GM19468 (cell line): ENCODE measurements around the gene KLHL25.

ENCODE experiments used
- ATAC-seq: cut with Tn5 transposase; IDR thresholded peaks from one replicate; pipeline ENCODE4 v1.9.1; 2021; ENCODE audit warnings: mild to moderate bottlenecking, moderate library complexity, moderate number of reproducible peaks; ENCODE audit not compliant: unreplicated experiment; ENCODE audit errors: extremely low read depth

KLHL25 gene

DNA sequence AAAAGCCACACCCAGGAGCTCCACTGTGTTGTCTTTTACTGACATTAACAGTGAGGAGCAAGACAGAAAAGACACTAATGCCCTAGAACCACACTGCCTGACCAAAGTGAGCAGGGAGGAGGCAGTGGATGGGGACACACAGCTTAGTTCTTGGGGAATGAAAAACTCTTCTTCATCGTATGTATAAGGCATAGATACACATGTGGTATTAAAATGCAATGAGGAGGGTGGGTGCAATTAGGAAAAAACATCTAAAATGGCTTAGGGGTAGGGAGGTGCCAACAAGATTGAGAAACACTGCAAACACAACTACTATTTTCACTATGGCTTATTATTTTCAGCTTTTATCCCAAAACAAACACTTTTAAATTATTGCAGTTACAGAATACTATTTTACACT lies 15.5 kb downstream of the KLHL25 start:
- ATAC-seq, result no peak

DNA sequence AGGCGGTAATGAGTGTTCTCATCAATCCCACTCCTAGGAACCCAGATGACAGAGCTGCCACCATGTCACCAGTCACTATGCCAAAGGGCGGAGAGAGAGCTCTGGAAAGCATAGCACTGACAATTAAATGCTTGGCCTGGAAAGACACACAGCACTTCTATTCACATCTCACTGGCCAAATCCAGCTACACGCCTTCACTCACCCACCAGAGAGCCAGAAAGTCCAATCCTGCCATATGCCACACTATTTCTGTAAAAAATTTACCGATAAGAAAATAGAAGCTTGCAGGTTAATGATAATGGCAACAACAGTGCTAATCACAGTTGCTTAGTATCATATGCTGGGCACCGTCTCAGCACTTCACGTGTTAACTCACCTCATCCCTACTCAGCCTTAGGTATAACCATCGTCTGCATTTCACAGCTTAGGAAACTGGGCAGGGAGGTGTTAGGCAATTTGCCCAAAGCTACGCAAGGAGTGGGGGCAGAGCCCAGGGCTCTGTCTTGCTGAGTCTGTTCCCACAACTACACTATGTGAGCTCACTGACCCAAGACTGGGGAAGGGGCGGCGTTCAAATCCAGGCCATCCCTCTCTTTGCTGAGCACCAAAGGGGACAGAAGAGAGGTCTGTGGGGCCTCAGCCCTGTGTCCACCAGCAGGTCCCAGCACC lies 16.5 kb downstream of the KLHL25 start:
- ATAC-seq, result no peak

DNA sequence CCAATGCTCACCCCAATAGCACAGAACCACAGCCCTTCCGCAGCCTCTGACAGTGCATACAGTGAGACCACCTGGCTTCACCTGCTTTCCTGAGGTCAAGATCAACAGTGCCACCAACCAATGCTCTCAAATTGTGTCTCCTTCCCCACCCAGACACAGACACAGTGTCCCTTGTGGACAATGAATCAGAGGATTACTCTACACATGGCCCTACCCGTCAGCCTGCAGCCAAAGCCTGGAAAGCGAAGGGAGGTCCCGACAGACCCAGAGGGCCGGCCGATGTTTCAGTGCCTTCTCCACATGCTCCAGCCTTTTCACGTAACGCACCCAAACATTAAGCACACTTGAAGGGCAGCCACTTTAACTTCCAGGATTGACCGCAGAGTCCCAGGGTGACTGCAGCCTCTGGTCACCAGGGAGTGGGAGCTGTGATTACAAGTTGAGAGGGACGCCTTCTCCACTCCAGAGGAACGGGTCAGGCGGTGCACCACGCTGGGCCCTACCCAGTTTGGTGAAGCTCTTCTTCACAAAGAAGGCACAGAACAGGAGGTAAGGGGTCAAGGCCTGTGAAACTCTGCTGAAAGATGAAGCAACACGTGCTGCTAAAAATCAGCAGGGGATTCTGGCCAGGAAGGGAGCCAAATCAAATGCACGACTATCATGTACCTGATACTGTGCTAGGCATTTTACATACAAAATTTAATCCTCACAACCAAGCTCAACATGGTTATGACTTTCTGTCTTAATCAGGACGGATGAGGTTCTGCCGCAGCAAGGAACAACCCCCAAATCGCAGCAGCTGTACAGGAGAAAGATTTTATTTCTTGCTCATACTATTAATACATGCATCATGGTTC lies 17.2 kb downstream of the KLHL25 start:
- no peak for ATAC-seq

DNA sequence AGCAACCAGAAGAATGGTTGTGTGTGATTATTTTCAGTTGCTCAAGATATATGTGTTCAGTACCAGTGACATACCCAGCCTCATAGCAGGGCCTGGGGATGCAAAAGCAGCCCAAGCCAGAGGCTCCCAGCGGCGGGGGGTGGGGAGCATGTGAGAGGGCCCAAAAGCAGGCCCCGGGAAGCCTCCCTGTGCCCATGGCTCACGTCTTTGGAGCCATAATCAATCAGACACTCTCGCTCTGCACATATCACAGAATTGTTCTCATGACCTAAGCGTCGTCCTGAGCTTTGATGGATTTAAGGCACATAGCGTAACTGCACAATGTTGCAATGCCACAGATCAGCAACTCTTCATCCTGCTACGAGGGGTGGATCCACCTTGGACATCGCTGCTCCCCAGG lies 20.8 kb downstream of the KLHL25 start:
- ATAC-seq, result no peak

DNA sequence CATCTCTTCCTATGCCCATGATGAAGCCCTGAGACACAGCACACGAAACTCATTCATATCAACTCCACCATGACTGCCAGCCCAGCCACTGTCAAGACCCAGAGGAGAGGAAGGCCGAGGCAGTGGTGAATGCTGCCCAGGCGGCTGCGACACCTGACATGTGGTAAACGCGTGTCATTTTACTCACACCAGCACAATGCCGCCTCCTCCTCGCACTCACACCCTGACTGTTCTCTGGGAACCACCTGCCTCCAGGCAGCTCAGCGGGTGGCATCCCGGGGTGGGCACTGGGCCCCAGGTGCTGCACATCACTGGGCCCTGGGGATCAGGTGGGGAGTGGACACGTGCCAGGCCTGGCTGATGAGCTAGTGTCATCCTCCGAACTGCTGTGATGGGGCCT lies 21.5 kb downstream of the KLHL25 start:
- no peak for ATAC-seq

DNA sequence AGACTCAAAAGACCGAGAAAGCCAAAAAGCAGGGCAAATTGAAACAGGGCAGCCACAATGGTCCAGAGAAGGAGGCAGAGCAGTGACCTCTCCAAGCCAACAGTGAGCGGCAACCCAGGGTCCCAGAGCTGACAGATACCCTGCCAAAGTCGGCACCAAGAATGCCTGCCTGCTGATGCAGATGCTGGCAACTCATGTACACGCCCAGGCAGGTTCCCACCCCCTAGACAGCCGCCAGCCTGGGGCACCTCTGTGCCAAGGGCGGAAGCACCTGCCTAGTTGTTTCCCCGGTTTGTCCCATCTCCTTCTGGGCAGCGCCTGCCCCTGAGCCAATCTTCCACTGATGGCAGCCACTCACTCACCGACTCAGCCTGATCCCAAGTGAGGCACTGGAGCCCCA lies 22.1 kb downstream of the KLHL25 start:
- ATAC-seq, result no peak

DNA sequence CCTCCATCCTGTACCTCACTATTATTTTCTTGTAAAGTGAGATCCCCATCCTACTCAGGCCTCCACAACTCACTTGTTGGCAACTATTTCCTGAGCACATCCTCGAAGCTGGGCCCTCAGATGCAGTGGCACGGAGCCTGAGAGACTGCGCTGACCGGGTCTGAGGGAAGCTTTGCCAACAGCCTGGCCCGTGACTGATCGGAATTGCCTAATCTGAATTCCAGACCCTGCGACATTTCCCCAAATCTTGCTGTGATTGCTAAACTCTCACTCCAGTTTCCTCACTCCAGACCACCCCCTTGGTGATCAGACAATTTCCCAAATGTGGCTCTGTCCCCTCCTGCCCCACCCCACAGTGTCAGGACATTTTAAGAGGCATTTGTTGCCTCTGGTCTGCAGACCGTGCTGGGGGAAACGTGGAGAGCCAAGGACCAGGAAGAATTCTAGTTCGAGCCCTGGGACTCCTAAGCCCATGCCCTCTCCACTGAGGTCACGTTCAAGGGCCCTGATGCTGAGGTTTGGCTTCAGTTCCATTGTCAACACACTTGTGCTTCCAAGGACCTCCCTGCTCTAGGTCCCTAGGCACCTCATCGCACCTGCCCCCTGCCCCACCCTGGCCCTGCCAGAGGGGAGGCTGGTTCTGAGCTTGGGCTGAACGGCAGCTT lies 22.8 kb downstream of the KLHL25 start:
- no peak for ATAC-seq

DNA sequence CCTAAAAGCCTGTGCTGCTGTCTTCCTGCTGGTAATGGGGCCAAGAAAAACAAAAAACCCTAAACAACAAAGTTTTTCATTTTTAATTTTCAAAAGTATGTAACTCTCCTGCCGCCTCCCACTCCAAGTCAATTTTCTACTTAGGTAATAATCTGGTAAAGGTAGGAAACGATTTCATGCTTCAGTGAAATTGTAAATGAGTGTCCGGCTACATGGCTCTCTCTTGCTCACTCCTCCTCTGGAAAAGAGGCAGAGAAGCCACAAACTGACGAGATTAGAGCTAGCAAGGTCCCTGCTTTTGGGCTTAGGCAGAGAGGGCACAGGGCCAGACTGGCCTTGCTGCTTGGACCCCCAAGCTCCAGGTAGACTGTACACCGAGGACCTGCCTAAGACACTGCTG lies 23.5 kb downstream of the KLHL25 start:
- ATAC-seq, result no peak

DNA sequence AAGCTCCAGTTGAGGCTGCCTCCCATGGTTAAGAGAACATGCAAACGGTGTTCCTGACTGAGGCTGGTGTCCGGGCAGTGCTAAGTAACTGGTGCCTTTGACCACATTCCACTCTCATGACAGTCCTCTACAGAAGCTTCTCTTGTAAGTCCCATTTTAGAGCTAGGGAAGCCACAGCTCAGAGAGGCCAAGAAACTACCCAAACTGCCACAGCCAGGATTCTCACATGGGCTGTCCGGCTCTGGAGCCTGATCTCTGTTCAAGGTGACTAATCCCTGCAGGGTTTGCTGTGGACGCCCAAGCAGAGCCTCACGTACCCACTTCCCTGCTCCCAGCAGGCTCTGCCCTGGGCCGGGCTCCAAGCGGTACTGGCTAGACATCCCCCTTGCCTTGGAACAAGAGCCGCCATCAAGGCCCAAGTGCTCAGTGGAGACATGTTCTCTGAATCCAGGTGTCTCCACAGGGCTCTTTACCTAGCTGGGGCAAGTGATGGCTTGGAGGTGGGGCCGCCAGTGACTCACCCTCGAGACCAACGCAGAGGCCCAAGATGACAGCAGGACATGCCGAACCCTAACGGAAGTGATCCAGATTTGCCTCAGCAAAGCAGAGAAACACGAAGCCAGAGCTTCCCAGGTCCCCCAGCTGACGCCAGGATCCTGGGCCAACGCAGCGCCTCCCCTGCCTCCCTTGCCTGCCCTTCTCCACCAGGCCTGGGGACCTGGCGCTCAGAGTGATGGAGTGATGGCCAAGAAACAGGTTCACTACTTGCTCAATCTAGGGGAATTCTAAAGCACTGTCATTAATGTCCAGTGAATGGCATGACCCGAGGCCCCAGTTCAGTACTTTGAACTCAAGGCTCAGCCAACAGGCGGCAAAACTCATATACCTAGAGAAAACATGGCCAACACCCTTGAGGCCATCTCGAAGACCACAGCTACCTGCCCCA lies 24.4 kb downstream of the KLHL25 start:
- ATAC-seq, result no peak

DNA sequence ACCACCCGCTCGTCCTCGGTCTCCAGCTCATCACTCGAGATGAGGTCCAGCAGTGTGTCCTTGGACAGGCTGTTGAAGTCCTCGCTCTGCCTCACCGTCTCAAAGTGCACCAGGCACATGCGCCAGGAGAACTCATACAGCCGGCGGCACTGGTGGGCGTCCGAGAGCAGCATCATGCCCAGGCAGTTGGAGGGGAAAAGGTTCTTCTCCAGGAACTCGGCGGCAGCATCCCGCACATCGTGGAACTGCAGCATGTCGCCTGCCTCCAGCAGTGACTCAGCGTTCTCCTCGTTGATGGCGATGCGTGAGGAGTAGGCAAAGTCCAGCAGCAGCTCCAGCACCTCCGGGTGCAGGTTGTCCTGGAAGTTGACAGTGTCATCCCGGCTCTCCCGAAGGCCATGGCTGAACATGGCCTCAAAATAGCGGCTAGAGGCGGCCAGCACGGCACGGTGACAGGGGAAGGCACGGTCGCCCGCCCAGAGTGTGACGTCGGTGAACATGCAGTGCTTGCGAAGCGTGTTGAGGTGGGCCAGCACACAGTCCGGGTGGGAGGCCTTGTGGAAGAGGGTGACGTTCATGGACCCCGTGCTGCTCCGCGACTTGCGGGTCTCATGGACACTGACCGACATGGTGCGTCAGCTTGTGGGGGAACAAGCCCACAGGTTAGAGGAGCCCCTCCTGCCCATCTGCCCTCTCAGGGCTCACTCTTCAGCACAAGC lies 25.4 kb downstream of the KLHL25 start:
- no peak for ATAC-seq

DNA sequence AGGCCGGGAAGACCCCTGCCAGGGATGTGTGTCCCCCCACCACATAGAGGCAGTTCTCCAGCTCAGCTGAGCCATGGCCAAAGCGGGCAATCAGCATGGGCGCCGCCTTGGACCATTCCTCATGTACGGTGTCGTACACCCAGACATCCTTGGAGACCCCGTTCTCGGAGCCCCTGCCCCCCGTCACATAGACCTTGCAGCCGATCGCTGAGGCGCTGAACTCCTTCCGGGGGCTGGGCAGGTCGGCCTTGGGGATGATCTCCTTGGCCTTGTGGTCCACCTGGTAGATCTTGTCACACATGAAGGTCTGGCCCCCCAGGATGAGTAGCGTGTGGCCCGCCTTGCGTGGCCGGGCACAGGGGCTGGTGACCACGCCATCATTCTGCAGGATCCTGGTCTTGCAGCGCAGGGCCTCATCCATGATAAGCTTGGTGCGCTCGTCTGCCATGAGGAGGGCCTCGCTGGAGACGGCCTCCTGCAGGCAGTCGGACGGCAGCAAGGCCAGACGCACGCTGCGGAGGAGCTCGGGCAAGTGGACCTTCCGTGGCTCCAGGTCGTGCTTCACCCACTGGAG lies 26.0 kb downstream of the KLHL25 start:
- no peak for ATAC-seq

DNA sequence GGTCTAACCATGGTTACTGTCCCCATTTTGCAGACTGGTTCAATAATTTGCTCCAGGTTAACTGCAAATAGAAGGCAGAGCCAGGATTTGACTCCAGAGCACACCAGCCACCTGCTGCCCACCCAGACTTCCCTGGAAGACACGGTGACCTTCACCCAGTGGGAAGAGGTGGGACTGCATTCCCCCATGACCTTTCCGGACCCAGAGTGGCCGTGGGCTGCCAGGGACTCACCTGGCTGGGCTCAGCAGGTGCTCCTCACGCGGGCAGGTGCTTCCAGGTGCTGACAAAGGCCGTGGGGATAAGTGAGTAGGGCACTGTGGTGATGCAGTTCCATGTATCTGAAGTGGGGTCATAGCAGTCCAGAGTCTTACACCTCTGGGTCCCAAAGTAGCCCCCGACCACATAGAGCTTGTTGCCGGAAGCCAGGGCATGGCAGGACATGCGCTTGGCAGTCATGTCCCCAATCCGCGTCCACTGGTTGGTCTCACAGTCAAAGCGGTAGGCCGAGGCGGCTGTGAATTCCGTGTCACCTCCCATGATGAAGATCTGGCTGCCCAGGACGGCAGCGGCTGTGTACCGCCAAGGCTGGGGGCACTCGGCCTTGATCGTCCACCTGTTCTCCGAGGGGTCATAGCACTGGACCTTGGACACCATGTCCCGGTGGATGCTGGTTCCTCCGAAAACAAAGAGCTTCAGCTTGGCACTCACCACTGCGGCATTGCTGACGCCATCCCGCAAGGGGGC lies 26.8 kb downstream of the KLHL25 start:
- ATAC-seq, result no peak

DNA sequence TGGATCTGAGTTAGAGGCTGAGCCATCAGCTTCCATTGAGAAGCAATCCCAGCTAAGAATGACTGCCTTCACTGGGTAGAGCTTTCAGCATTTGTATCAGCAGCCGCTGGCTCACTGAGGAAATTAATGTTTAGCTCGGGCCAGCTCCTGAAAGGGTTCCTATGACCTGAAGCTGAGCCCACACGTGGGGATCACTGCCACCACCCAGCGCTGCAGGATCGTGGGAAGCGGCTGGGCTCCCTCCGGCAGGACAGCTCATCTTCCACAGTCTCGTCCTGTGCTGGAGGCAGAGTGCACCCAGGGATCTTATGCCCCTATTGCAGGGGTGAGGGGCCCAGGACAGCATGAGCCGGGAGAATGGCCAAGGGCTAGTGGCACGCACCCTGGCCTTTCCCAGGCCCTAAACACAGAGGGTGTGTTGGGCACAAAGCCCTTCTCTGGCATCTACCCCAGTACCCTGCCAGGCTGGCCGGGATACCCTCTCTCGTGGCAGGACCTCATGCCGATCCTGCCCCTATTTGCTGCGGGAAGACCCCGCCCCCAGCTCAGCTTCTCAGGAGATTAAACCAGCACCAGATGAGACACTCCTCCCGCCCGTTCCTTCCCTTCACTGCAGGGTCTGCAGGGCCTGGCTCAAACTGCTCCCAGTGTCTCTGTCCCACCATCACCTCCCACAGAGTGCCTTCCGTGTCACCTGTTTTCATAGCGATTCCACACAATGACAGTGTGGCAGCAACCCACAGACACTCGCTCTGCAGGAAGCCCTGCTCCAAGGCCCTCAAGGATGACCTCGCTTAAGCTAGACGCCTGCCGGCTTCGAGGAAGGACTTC lies 28.5 kb downstream of the KLHL25 start:
- ATAC-seq, result no peak

DNA sequence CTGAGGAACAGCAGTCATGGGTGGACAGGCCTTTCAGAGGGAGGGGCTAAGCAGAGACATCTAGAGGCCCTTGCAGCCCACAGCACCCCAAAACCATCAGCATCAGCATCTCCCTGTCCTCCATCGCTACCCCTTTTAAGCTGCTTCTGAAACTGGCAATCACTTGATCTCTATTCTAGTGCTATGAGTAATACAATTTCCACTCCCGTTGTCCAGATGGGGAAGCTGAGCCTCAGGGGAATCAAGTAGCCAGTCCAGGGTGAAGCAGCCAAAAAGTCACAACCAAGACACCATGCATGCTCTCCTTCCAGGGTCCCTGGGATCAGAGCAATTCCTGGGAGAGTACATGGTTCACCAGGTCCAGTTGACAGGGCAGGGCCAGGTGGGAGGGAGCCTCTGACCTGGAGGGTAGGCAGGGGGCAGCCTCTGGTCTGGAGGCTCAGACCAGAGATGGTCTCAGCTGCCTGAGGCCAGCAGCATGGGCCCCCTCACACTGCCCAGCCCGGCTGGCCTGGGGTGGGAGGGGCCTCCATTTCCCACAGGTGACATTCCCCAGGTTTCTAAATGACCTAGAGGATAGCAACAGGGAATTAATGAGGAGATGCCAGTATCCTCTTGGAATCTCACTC lies 30.0 kb downstream of the KLHL25 start:
- ATAC-seq, result no peak

DNA sequence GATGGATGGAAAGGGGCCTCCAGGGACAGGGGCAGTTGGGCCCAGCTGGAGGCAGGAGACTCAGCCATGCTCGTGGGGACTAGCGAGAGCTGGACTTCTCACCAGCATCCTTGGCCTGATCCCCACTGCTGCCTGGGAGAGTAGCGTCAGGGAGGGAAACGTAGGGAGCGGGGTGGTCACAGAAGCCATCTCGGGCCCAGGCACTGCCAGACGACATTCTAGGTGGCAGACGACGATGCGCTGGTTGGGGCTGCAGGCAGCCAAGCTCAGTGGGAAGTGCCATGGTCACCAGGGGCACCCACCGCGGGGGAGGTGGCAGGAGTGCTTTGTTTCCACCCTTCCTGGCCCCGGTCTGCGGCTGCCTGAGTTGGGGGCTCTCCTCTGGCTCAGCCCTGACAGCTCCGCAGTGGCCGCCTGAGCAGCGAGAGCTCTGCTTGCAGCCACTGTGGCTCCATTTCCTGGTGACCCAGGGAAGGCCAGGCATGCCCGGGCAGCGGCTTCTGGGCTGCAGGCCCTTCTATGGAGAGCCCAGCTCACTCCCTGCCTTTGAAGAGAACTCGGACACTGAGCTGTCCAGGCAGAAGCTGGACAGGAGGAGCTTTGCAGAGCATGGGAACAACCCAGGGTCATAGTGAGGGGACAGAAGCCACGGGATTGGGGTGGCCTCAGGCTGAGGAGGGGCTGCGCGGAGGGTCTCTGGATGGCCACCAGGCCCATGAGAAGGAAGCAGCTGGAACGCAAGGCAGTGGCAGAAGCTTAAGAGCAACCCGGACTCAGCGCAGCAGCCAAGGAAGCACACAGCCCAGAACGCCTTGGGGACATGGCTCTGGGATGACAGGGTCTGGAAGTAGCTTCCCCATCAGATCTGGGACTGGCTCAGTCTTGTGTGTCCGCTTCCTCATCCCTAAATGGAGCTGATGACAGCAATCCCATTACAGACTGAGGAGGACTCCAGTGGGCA lies 30.8 kb downstream of the KLHL25 start:
- ATAC-seq, result no peak

DNA sequence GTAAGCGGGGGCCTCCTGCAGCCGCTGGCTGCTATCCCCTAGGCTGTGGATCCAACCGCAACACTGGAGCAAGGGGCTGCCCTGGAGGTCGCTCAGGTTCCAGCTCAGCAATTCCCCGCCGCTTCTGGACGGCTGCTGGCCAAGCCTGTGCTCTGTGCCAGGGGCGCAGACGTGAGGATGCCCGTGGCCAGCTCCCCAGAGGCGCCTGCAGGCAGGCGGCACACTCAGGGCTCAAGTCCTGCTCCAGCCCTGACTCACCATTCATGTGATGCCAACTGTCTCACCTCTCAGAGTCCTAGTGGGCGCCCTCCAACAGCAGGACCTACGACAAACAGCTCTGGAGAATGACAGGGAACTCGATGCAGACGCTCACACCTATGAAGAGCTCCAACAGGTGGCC lies 31.6 kb downstream of the KLHL25 start:
- no peak for ATAC-seq
